GM12892 (cell line): ENCODE data around the gene ITPR3.

Experiments
- DNase-seq: peaks from one replicate; pipeline ENCODE4 v3.0.0; 2011; ENCODE audit not compliant: insufficient read length
- FAIRE-seq: peaks from 2 replicates; lab custom pipeline; 2011; peaks lifted over from hg19 to GRCh38; lab: Jason Lieb, UNC
- POLR2A ChIP-seq: IDR thresholded peaks from 2 replicates; pipeline ENCODE4 v1.6.1; 2011; ENCODE audit warnings: low read depth, low read length, control low read depth
- POLR2AphosphoS5 ChIP-seq: IDR thresholded peaks from 2 replicates; pipeline ENCODE4 v1.6.1; 2011; ENCODE audit warnings: low read depth, low read length, control low read depth
- TAF1 ChIP-seq: IDR thresholded peaks from 2 replicates; pipeline ENCODE4 v1.6.1; 2011; ENCODE audit warnings: low read depth, mild to moderate bottlenecking, control low read depth, low read length, borderline replicate concordance

ITPR3 gene

GRCh38 chr6:33656844-33657243 is 35.7 kb downstream of the ITPR3 start:
- FAIRE-seq (no peak), DNase-seq (no peak)
- TF ChIP-seq TAF1: no peak
- TF ChIP-seq POLR2AphosphoS5: no peak
- no peak for TF ChIP-seq POLR2A

GRCh38 chr6:33658982-33659689 is 38.0 kb downstream of the ITPR3 start:
- no peak for DNase-seq
- no peak for TF ChIP-seq POLR2A
- no peak for TF ChIP-seq TAF1
- TF ChIP-seq POLR2AphosphoS5: no peak
- FAIRE-seq: no peak

GRCh38 chr6:33659986-33660385 is 38.9 kb downstream of the ITPR3 start:
- no peak for DNase-seq
- TF ChIP-seq TAF1: no peak
- no peak for TF ChIP-seq POLR2AphosphoS5
- no peak for TF ChIP-seq POLR2A
- FAIRE-seq: no peak

- DNase-seq (no peak), FAIRE-seq (no peak)
- TF ChIP-seq TAF1 (no peak), POLR2A (no peak), POLR2AphosphoS5 (no peak)
Observed at GRCh38 chr6:33661106-33661838, 40.1 kb downstream of the ITPR3 start.

GRCh38 chr6:33662318-33662717 is 41.2 kb downstream of the ITPR3 start:
- FAIRE-seq (no peak), DNase-seq (no peak)

DNA sequence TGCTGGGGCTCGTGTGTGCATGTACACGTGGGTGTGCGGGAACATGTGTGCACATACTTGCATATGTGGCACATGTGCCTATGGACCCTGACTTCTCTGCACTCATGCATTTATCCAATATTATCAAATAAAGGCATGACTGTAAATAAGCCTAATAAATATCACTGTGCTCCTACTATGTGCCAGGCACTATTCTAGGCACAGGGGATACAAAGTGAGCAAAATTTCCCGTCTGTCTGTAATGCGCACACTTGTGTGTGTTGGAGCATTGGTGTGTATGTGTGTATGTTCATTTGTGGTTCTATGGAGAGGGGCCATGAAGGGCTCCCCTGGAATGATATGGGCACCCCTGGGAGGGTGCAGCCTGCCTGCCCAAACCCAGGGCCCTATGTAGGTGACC is 41.9 kb downstream of the ITPR3 start:
- TF ChIP-seq POLR2A (no peak), TAF1 (no peak), POLR2AphosphoS5 (no peak)
- no peak for FAIRE-seq

More at GRCh38 chr6:33662318-33662717, 41.2 kb downstream of the ITPR3 start:
- TF ChIP-seq POLR2A: no peak
- no peak for TF ChIP-seq TAF1

GRCh38 chr6:33663727-33664449 is 42.8 kb downstream of the ITPR3 start:
- DNase-seq: no peak
- FAIRE-seq: no peak

More for the DNA sequence above, 41.9 kb downstream of the ITPR3 start:
- no peak for DNase-seq

DNA sequence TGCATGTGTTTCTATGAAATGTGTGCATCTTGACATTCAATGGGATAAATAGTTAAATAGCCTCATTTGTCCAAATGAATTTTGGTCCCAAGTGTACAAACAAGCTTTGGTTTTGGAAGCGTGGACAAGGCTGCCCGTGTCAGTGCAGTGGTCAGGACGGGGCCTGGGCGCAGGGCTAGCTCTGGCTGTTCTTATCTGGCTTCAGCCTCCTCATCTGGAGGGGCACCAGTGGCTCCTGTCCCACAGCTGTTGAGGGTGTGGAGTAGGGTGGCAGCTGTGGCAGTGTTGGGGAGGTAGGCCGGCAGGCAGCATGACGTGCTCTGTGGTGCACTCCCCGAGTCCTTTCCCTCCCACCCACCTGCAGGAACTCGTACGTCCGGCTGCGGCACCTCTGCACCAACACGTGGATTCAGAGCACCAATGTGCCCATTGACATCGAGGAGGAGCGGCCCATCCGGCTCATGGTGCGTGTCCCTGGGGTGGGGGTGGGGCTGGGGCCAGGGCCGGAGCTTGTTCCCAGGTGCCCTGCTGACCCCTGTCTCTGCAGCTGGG is 43.5 kb downstream of the ITPR3 start:
- DNase-seq: no peak
- no peak for FAIRE-seq

More at GRCh38 chr6:33663727-33664449, 42.8 kb downstream of the ITPR3 start:
- TF ChIP-seq TAF1 (no peak), POLR2AphosphoS5 (no peak), POLR2A (no peak)

GRCh38 chr6:33665957-33666356 is 44.8 kb downstream of the ITPR3 start:
- TF ChIP-seq TAF1 (no peak), POLR2A (no peak), POLR2AphosphoS5 (no peak)
- DNase-seq (no peak), FAIRE-seq (no peak)

More for the DNA sequence above, 43.5 kb downstream of the ITPR3 start:
- TF ChIP-seq POLR2A (no peak), TAF1 (no peak), POLR2AphosphoS5 (no peak)

GRCh38 chr6:33667072-33667471 is 46.0 kb downstream of the ITPR3 start:
- FAIRE-seq: no peak

DNA sequence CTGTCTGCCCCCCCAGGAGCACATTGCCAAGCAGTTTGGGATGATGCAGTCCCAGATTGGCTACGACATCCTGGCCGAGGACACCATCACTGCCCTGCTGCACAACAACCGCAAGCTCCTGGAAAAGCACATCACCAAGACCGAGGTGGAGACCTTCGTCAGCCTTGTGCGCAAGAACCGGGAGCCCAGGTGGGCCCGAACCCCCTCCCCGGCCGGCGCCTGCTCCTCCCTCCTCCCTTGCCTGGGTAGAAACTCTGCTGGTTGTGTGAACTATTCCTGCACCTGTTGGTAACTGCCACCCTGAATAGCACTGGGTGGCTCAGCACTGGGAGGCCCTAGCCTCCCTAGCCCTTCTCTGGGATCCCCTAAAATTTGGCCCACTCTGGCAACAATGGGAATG is 46.7 kb downstream of the ITPR3 start:
- FAIRE-seq (no peak), DNase-seq (no peak)
- TF ChIP-seq POLR2AphosphoS5: no peak
- no peak for TF ChIP-seq POLR2A
- no peak for TF ChIP-seq TAF1

More at GRCh38 chr6:33667072-33667471, 46.0 kb downstream of the ITPR3 start:
- TF ChIP-seq POLR2AphosphoS5: no peak
- TF ChIP-seq TAF1: no peak
- TF ChIP-seq POLR2A: no peak
- no peak for DNase-seq
